Measurements from ENCODE around the gene LGALS7. TPM values are rescaled to one million over a fixed set of nuclear protein-coding genes. Genes with fewer than 3 reads are reported as not detected.

Gene LGALS7
- total RNA-seq, 3 donors from 2014 or later (not counting 1 experiment from before 2014, with no cell fraction given), result not detected

DNA sequence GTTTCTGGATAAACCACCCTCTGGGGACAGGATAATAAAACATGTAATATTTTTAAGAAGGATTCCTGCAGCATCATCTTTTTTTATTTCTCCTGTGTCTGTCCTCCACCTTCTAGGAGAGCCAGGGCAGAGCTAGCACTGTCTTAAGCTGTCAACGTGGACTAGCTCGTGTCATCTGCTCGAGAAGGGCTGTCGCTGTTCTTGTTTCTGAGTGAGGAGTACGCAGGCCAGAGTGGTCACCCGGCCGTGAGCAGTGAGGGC, 42.9 kb downstream of the LGALS7 start:
- Mint-ChIP-seq H3K9me3 (no peaks in the 10 kb centered on the region), H3K4me3 (peak overlapping the region; percentile 25), H3K27me3 (ENCODE audit: low read depth in 2 of 2) (no peaks in the 10 kb centered on the region), H3K4me1 (peaks cover 66 to 82% of the 10 kb centered on the region in 2 donors), H3K36me3 (peaks cover 6% of the 10 kb centered on the region), H3K27ac (peak overlapping the region; percentile 80 to 84)
- DNase-seq (no peak), ATAC-seq (no peak)
- Histone ChIP-seq H3K27me3 (ENCODE audit: control insufficient read depth, insufficient read depth, low read length) (no peaks in the 10 kb centered on the region), H3K4me3 (ENCODE audit: low read length) (no peak overlapping the region), H3K27ac (ENCODE audit: low read length) (no peak overlapping the region), H3K4me1 (ENCODE audit: control insufficient read depth, insufficient read depth, low read length) (peaks cover 90% of the 10 kb centered on the region), H3K36me3 (ENCODE audit: control insufficient read depth, insufficient read depth, low read length) (peaks cover 51% of the 10 kb centered on the region), H3K9me3 (ENCODE audit: control insufficient read depth, insufficient read depth, low read length) (no peaks in the 10 kb centered on the region)
- 90% methylated on average over 7 of the region's 7 CpGs for WGBS (ENCODE audit: insufficient coverage)
- intact Hi-C loops (cut with micrococcal nuclease), result loop anchor here (5.0 to 10.0 kb wide), 2 partner anchors 33 to 134 kb away; no protein-coding TSS in a partner anchor
- TF ChIP-seq, protein P1, sequence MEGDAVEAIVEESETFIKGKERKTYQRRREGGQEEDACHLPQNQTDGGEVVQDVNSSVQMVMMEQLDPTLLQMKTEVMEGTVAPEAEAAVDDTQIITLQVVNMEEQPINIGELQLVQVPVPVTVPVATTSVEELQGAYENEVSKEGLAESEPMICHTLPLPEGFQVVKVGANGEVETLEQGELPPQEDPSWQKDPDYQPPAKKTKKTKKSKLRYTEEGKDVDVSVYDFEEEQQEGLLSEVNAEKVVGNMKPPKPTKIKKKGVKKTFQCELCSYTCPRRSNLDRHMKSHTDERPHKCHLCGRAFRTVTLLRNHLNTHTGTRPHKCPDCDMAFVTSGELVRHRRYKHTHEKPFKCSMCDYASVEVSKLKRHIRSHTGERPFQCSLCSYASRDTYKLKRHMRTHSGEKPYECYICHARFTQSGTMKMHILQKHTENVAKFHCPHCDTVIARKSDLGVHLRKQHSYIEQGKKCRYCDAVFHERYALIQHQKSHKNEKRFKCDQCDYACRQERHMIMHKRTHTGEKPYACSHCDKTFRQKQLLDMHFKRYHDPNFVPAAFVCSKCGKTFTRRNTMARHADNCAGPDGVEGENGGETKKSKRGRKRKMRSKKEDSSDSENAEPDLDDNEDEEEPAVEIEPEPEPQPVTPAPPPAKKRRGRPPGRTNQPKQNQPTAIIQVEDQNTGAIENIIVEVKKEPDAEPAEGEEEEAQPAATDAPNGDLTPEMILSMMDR (IDR thresholded peaks at IDR 0.05), result no peak

- no peak overlapping the region for H3K27ac ChIP-seq (ENCODE audit: low read length)
- peaks cover 90% of the 10 kb centered on the region for H3K4me1 ChIP-seq (ENCODE audit: control insufficient read depth, insufficient read depth, low read length)
- no peak overlapping the region for H3K4me3 ChIP-seq (ENCODE audit: low read length)
- H3K36me3 ChIP-seq (ENCODE audit: control insufficient read depth, insufficient read depth, low read length), result peaks cover 56% of the 10 kb centered on the region
- Mint-ChIP-seq H3K27ac (peak overlapping the region; percentile 80 to 84), H3K4me3 (peak overlapping the region; percentile 72), H3K27me3 (ENCODE audit: low read depth in 2 of 2) (no peaks in the 10 kb centered on the region), H3K4me1 (peaks cover 61 to 77% of the 10 kb centered on the region in 2 donors), H3K36me3 (peaks cover 6% of the 10 kb centered on the region), H3K9me3 (no peaks in the 10 kb centered on the region)
- H3K27me3 ChIP-seq (ENCODE audit: control insufficient read depth, insufficient read depth, low read length), result no peaks in the 10 kb centered on the region
- ATAC-seq (peak; percentile 18 to 52 (median 38)), DNase-seq (peak; percentile 72 to 84)
- TF ChIP-seq, protein P1 (IDR thresholded peaks at IDR 0.05), result peak; percentile 83
- 71% methylated on average over 15 of the region's 17 CpGs for WGBS (ENCODE audit: insufficient coverage)
- no peaks in the 10 kb centered on the region for H3K9me3 ChIP-seq (ENCODE audit: control insufficient read depth, insufficient read depth, low read length)
- intact Hi-C loops (cut with micrococcal nuclease), result loop anchor here (5.0 to 10.0 kb wide), 2 partner anchors 33 to 135 kb away; no protein-coding TSS in a partner anchor
These were observed 43.5 kb downstream of the LGALS7 start for GRCh38 chr19:38729653-38730469.

GRCh38 chr19:38728752-38729541, 44.4 kb downstream of the LGALS7 start:
- Histone ChIP-seq H3K27me3 (ENCODE audit: control insufficient read depth, insufficient read depth, low read length) (no peaks in the 10 kb centered on the region), H3K9me3 (ENCODE audit: control insufficient read depth, insufficient read depth, low read length) (no peaks in the 10 kb centered on the region), H3K36me3 (ENCODE audit: control insufficient read depth, insufficient read depth, low read length) (peaks cover 65% of the 10 kb centered on the region), H3K4me1 (ENCODE audit: control insufficient read depth, insufficient read depth, low read length) (peaks cover 83% of the 10 kb centered on the region), H3K27ac (ENCODE audit: low read length) (no peak overlapping the region), H3K4me3 (ENCODE audit: low read length) (no peak overlapping the region)
- 91% methylated on average over 35 of the region's 37 CpGs for WGBS (ENCODE audit: insufficient coverage)
- ATAC-seq (no peak), DNase-seq (no peak)
- TF ChIP-seq, protein P1 (IDR thresholded peaks at IDR 0.05), result no peak
- Mint-ChIP-seq H3K4me3 (no peak overlapping the region), H3K27me3 (ENCODE audit: low read depth in 2 of 2) (no peaks in the 10 kb centered on the region), H3K36me3 (peaks cover 6% of the 10 kb centered on the region), H3K27ac (peak overlapping the region; percentile 88 to 89), H3K4me1 (peaks cover 52 to 68% of the 10 kb centered on the region in 2 donors), H3K9me3 (no peaks in the 10 kb centered on the region)
- intact Hi-C loops (cut with micrococcal nuclease), result no loop called here
